ENCODE measurements around the gene QDPR.

Gene QDPR

DNA sequence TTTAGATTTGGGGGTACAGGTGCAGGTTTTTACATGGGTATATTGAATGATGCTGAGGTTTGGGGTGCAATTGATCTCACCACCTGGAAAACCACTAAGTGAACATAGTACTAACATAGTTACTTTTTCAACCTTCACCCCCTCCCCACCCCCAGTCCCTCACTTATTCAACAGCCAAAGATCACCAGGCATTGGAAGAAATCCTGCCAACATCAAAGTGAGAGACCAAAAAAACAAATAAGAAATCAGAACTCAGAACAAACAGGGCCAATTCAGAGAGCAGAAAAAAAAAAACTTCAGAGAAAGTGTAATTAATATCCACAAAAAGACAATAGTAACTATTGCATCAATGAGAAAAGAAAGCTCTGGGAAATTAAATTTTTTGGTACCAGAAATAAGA, 44.6 kb upstream of the QDPR start:
- no peak for DNase-seq (ENCODE audit: extremely low read depth, low read depth)
- TF ChIP-seq, protein P1, sequence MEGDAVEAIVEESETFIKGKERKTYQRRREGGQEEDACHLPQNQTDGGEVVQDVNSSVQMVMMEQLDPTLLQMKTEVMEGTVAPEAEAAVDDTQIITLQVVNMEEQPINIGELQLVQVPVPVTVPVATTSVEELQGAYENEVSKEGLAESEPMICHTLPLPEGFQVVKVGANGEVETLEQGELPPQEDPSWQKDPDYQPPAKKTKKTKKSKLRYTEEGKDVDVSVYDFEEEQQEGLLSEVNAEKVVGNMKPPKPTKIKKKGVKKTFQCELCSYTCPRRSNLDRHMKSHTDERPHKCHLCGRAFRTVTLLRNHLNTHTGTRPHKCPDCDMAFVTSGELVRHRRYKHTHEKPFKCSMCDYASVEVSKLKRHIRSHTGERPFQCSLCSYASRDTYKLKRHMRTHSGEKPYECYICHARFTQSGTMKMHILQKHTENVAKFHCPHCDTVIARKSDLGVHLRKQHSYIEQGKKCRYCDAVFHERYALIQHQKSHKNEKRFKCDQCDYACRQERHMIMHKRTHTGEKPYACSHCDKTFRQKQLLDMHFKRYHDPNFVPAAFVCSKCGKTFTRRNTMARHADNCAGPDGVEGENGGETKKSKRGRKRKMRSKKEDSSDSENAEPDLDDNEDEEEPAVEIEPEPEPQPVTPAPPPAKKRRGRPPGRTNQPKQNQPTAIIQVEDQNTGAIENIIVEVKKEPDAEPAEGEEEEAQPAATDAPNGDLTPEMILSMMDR (IDR thresholded peaks at IDR 0.05; ENCODE audit: low read depth, low read length), result no peak

DNA sequence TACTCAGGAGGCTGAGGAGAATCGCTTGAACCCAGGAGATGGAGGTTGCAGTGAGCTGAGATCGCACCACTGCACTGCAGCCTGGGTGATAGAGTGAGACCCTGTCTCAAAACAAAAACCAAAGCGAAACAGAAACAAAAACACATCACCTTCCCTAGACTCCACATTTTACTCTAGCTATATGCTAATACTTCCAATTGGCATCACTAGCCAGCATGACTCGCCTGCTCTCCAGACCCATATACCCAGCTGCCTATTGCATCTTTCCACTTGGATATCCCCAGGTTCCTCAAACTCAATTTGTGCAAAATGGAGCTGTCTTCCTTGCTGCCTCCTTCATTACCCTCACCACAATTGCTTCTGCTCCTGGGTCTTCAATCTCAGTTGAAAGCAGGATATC, 42.7 kb upstream of the QDPR start:
- TF ChIP-seq, protein P1 (IDR thresholded peaks at IDR 0.05; ENCODE audit: low read depth, low read length), result no peak
- DNase-seq (ENCODE audit: extremely low read depth, low read depth), result no peak

DNA sequence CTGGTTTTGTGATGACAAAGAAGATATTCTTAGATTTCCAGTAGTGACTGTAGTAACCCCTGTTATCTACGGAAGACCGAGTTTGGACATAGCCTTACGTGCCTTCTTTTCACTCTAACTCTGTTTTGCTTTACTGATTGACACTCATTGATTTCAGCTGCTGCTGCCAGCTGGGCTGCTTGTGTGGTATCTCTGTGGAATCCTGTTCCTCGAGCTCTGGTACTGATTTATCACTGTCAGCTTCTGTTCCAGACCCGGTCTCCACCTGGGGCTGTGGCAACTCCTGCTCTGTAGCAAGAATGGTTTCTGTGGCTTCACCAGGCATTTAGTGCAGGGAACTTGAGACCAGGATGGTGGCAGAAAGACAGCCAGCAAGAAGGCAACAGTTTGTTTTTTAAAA, 40.5 kb upstream of the QDPR start:
- TF ChIP-seq, protein P1 (IDR thresholded peaks at IDR 0.05; ENCODE audit: low read depth, low read length), result no peak
- DNase-seq (ENCODE audit: extremely low read depth, low read depth), result no peak

DNA sequence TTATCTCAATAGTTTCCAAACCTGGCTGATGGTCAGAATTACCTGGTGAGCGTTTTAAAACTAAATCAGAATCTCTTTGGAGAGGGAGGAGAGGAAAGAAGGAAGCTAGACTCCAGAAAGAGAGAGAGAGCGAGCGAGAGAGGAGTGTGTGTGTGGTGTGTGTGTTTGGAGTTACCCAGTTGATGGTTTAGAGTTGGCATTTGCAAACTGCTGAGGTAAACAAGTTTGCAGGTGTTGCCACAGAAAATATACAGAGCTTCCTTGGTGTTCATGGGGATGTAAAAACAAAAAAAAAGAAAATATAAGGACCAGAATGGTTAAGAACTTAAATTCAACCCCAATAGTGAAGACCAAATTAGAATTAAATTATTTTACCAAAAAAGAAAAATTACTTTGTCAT, 38.7 kb upstream of the QDPR start:
- no peak for DNase-seq (ENCODE audit: extremely low read depth, low read depth)
- TF ChIP-seq, protein P1 (IDR thresholded peaks at IDR 0.05; ENCODE audit: low read depth, low read length), result no peak

DNA sequence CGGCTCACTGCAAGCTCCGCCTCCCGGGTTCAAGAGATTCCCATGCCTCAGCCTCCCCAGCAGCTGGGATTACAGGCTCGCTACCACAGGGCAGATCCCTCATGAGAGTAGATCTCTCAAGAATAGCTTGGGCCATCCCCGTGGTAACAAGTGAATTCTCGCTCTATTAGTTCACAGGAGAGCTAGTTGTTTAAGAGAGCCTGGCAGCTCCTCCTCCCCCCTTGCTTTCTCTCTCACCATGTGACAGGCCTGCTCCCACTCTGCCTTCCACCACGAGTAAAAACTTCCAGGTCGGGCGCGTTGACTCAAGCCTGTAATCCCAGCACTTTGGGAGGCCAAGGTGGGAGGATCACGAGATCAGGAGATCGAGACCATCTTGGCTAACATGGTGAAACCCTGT, 34.8 kb upstream of the QDPR start:
- TF ChIP-seq, protein P1 (IDR thresholded peaks at IDR 0.05; ENCODE audit: low read depth, low read length), result no peak
- no peak for DNase-seq (ENCODE audit: extremely low read depth, low read depth)

DNA sequence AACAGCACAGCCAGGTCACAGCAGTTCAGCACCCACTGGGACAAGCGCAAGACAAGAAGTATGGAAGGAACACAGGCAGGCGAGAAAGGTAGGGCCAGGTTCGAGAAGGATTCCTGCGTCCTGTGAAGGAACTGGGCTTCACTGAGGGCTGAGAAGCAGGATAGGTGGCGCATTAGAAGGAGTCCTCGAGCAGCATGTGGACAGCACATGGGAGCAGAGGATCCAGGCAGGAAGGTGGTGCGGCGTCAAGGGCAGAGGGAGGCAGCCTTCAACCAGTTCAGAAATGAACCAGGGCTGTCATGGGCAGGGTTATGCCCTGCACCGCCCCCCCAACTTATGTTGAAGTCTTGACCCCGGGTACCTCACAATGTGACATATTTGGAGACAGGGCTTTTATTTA, 34.3 kb upstream of the QDPR start:
- TF ChIP-seq, protein P1 (IDR thresholded peaks at IDR 0.05; ENCODE audit: low read depth, low read length), result no peak
- DNase-seq (ENCODE audit: extremely low read depth, low read depth), result no peak

DNA sequence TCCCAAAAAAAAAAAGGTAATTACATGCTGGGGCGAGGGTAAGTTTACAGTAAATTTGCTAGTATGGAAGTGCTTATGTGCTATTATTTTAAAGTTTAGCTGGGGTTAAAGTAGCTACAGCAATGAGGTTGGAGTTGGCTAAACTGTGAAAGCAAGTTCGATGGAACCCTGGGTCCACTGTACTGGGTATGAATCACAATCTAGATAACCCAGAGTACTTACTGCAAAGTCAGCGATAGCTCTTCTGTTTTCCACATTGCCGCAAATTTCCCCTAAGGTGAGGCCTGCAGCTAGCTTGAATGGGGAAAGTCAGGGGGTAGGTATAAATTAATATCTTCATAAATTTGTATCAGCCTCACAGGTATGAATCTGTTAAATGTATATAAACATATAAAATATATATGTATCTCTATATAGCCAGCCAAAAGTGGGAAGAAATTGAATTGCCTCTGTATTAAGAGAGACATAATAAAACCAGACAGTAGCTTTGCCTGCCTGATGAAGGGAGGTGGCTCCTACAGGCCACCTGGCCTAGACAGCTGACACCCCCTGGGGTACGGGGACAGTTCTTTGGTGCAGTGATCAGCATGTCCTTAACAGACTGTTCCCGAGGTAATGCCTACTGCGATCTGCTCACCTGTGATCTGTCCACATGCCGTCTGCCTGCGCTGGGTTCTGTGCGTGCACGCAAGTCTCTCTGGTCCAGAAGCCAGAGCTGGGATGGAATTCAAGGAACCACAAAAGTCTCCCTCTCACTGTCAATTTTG, 33.7 kb upstream of the QDPR start:
- TF ChIP-seq, protein P1 (IDR thresholded peaks at IDR 0.05; ENCODE audit: low read depth, low read length), result no peak
- DNase-seq (ENCODE audit: extremely low read depth, low read depth), result no peak

All from AG09319 (cell line).